Left lobe of liver (tissue), 2 donors: ENCODE measurements around the gene NSG1. TPM values are rescaled to one million over a fixed set of nuclear protein-coding genes. Genes with fewer than 3 reads are reported as not detected.
A peak's percentile ranks its signal among the peaks of the same experiment; 100 is the strongest.
"Not testable (repeated sequence)": the region's sequence is repeated elsewhere in the genome, so short reads cannot be mapped to it uniquely, and the experiment has no call there.

Source experiments
- ATAC-seq: fragments of 200-7000 bp; cut with Tn5 transposase; one replicate; pipeline ENCODE4 v1.9.1; 2020; ENCODE audit warnings: mild to moderate bottlenecking, moderate library complexity
- DNase-seq: peaks from one replicate; pipeline ENCODE4 v3.0.0-alpha.2; 2020; ENCODE audit warnings: low spot score
- total RNA-seq: library from RNA; stranded (reverse); gene quantifications from one replicate; pipeline ENCODE4 v1.2.1, GENCODE V29; 2021
- donor health status: DM: no; HTN: no; CAD: no; lungs with moderate emphysema.
- donor health status: DM: no; HTN: yes; CAD: no.

The NSG1 gene
- 0.13 TPM for total RNA-seq

- DNase-seq (no peak), ATAC-seq (peak; percentile 27)
Observed at GRCh38 chr4:4386736-4387392, at the start of gene NSG1. TSS of gene NSG1 (plus strand) at chr4:4387102. CDS start at chr4:4387630, 528 bp downstream.

GRCh38 chr4:4338210-4339001, 48.5 kb upstream of the NSG1 start:
- no peak for ATAC-seq
- DNase-seq: no peak

GRCh38 chr4:4339504-4340085, 47.3 kb upstream of the NSG1 start:
- ATAC-seq (no peak), DNase-seq (no peak)

- DNase-seq (no peak), ATAC-seq (no peak)
Observed at GRCh38 chr4:4341861-4342650, 44.8 kb upstream of the NSG1 start.

- no peak for DNase-seq
- no peak for ATAC-seq
Observed at GRCh38 chr4:4343038-4343437, 43.9 kb upstream of the NSG1 start.

GRCh38 chr4:4344915-4345527, 41.9 kb upstream of the NSG1 start:
- DNase-seq: no peak
- ATAC-seq: no peak

- ATAC-seq: no peak
- DNase-seq: no peak
Observed at GRCh38 chr4:4347585-4347984, 39.3 kb upstream of the NSG1 start.

GRCh38 chr4:4348585-4348984, 38.3 kb upstream of the NSG1 start:
- DNase-seq, ATAC-seq: not testable (repeated sequence)

- no peak for ATAC-seq
- no peak for DNase-seq
Observed at GRCh38 chr4:4349867-4350266, 37.0 kb upstream of the NSG1 start.

GRCh38 chr4:4350909-4351308, 36.0 kb upstream of the NSG1 start:
- no peak for ATAC-seq

GRCh38 chr4:4355302-4355701, 31.6 kb upstream of the NSG1 start:
- DNase-seq: no peak
- ATAC-seq: no peak

More at GRCh38 chr4:4350909-4351308, 36.0 kb upstream of the NSG1 start:
- DNase-seq: no peak

- ATAC-seq (no peak), DNase-seq (no peak)
Observed at GRCh38 chr4:4356106-4357041, 30.5 kb upstream of the NSG1 start.

- no peak for DNase-seq
- no peak for ATAC-seq
Observed at GRCh38 chr4:4358093-4358854, 28.6 kb upstream of the NSG1 start.

GRCh38 chr4:4361883-4362282, 25.0 kb upstream of the NSG1 start:
- ATAC-seq (no peak), DNase-seq (no peak)

- no peak for DNase-seq
- ATAC-seq: no peak
Observed at GRCh38 chr4:4362991-4363697, 23.8 kb upstream of the NSG1 start.

GRCh38 chr4:4364061-4364460, 22.8 kb upstream of the NSG1 start:
- ATAC-seq: no peak
- no peak for DNase-seq

GRCh38 chr4:4364486-4365208, 22.3 kb upstream of the NSG1 start:
- no peak for DNase-seq
- ATAC-seq: no peak
